Glutamatergic neuron (in vitro differentiated cells): ENCODE measurements around the gene AZU1. TPM values are rescaled to one million over a fixed set of nuclear protein-coding genes. Genes with fewer than 3 reads are reported as not detected.

Source experiments
- DNase-seq: peaks from one replicate; pipeline ENCODE4 v3.0.0; 2022
- H3K27ac Mint-ChIP-seq: one replicate; pipeline ENCODE4 v1.8.0; 2020; ENCODE audit warnings: mild to moderate bottlenecking, mixed read lengths, inconsistent platforms; ENCODE audit not compliant: unreplicated experiment
- H3K27me3 Mint-ChIP-seq: one replicate; pipeline ENCODE4 v1.8.0; 2020; ENCODE audit warnings: mild to moderate bottlenecking, moderate library complexity, mixed read lengths, inconsistent platforms; ENCODE audit not compliant: unreplicated experiment
- H3K36me3 Mint-ChIP-seq: one replicate; pipeline ENCODE4 v1.8.0; 2020; ENCODE audit warnings: mild to moderate bottlenecking, mixed read lengths, inconsistent platforms; ENCODE audit not compliant: unreplicated experiment
- H3K4me1 Mint-ChIP-seq: one replicate; pipeline ENCODE4 v1.8.0; 2020; ENCODE audit warnings: mild to moderate bottlenecking, low read depth, mixed read lengths, inconsistent platforms; ENCODE audit not compliant: unreplicated experiment
- H3K4me3 Mint-ChIP-seq: one replicate; pipeline ENCODE4 v1.8.0; 2020; ENCODE audit warnings: mild to moderate bottlenecking, mixed read lengths, inconsistent platforms; ENCODE audit not compliant: unreplicated experiment
- H3K9me3 Mint-ChIP-seq: one replicate; pipeline ENCODE4 v1.8.0; 2020; ENCODE audit warnings: mild to moderate bottlenecking, moderate library complexity, mixed read lengths, inconsistent platforms; ENCODE audit not compliant: unreplicated experiment
- total RNA-seq: library from RNA; stranded (reverse); fragmentation: NEBNext Ultra II Directional; extraction: Animal tissue kit (Norgen Biotek cat#: 25700); gene quantifications from one replicate; pipeline ENCODE4 v1.2.1, GENCODE V29; 2021; ENCODE audit not compliant: unreplicated experiment
- TF ChIP-seq, protein P1 (sequence below): fragments of 200-600 bp; sonication (generic); IDR thresholded peaks from one replicate; pipeline ENCODE4 v1.5.0; 2021; ENCODE audit not compliant: partially characterized antibody, unreplicated experiment

Gene AZU1
- total RNA-seq, 1 donor from 2014 or later: 2.2 TPM

GRCh38 chr19:862581-863314 is 35.1 kb downstream of the AZU1 start:
- Mint-ChIP-seq H3K4me3 (no peak overlapping the region), H3K27ac (no peak overlapping the region), H3K9me3 (peaks cover 12% of the 10 kb centered on the region), H3K4me1 (peaks cover 4% of the 10 kb centered on the region), H3K36me3 (peaks cover 5% of the 10 kb centered on the region), H3K27me3 (peaks cover 14% of the 10 kb centered on the region)
- peak; percentile 78 for DNase-seq
- TF ChIP-seq, protein P1, sequence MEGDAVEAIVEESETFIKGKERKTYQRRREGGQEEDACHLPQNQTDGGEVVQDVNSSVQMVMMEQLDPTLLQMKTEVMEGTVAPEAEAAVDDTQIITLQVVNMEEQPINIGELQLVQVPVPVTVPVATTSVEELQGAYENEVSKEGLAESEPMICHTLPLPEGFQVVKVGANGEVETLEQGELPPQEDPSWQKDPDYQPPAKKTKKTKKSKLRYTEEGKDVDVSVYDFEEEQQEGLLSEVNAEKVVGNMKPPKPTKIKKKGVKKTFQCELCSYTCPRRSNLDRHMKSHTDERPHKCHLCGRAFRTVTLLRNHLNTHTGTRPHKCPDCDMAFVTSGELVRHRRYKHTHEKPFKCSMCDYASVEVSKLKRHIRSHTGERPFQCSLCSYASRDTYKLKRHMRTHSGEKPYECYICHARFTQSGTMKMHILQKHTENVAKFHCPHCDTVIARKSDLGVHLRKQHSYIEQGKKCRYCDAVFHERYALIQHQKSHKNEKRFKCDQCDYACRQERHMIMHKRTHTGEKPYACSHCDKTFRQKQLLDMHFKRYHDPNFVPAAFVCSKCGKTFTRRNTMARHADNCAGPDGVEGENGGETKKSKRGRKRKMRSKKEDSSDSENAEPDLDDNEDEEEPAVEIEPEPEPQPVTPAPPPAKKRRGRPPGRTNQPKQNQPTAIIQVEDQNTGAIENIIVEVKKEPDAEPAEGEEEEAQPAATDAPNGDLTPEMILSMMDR: no peak

DNA sequence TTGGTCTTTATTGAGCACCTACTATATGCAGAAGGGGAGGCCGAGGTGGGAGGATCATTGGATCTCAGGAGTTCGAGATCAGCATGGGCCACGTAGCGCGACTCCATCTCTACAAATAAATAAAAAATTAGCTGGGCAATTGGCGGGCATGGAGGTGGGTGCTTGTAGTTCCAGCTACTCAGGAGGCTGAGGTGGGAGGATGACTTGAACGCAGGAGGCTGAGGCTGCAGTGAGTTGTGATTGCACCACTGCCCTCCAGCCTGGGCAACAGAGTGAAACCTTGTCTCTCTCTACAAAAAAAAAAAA is 35.6 kb downstream of the AZU1 start:
- H3K36me3 Mint-ChIP-seq: peaks cover 5% of the 10 kb centered on the region
- H3K27me3 Mint-ChIP-seq: peaks cover 14% of the 10 kb centered on the region
- peaks cover 4% of the 10 kb centered on the region for H3K4me1 Mint-ChIP-seq
- no peak overlapping the region for H3K4me3 Mint-ChIP-seq
- TF ChIP-seq, protein P1: no peak
- no peak overlapping the region for H3K27ac Mint-ChIP-seq
- H3K9me3 Mint-ChIP-seq: peaks cover 12% of the 10 kb centered on the region
- no peak for DNase-seq

GRCh38 chr19:866769-867300 is 39.2 kb downstream of the AZU1 start:
- Mint-ChIP-seq H3K27me3 (peaks cover 16% of the 10 kb centered on the region), H3K27ac (no peak overlapping the region), H3K9me3 (peaks cover 17% of the 10 kb centered on the region), H3K4me1 (peaks cover 6% of the 10 kb centered on the region), H3K36me3 (peaks cover 5% of the 10 kb centered on the region), H3K4me3 (no peak overlapping the region)
- DNase-seq: no peak
- TF ChIP-seq, protein P1: no peak

GRCh38 chr19:867301-867793 is 39.7 kb downstream of the AZU1 start:
- peaks cover 5% of the 10 kb centered on the region for H3K36me3 Mint-ChIP-seq
- H3K4me1 Mint-ChIP-seq: peaks cover 6% of the 10 kb centered on the region
- TF ChIP-seq, protein P1: no peak
- H3K4me3 Mint-ChIP-seq: peak overlapping the region; percentile 69
- H3K9me3 Mint-ChIP-seq: peaks cover 17% of the 10 kb centered on the region
- peak overlapping the region; percentile 87 for H3K27ac Mint-ChIP-seq
- DNase-seq: peak; percentile 62
- H3K27me3 Mint-ChIP-seq: peaks cover 16% of the 10 kb centered on the region

DNA sequence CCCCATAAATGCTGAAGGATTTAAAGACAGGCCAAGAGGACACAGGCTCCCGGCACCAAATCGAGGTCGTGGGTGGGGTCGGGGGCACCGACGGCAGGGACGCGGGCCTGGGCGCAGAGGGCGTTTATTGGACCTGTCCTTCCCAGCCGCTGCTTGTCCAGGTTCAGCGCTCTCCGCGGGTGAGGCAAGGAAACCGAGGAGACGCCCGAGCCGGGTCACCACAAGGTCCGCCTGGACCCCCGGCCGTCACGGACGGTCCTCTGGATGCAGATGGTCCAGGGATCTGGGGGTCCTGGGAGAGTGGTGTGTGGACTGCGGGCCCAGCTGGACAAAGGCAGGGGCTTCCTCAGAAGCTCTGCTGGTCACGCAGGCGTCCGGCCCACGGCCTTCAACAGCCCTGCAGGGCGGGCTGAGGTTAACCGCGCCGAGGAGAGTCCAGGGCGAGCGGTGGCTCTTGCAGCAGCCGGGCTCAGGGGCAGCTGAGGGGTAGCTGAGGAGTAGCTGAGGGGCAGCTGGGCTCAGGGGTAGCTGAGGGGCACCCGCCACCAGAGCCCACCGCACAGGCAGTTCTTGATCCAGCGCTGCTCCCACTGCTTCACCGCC is 40.3 kb downstream of the AZU1 start:
- Mint-ChIP-seq H3K27me3 (peaks cover 13% of the 10 kb centered on the region), H3K4me1 (peaks cover 6% of the 10 kb centered on the region), H3K27ac (no peak overlapping the region), H3K9me3 (peaks cover 17% of the 10 kb centered on the region), H3K36me3 (peaks cover 5% of the 10 kb centered on the region), H3K4me3 (peak overlapping the region; percentile 69)
- no peak for DNase-seq
- TF ChIP-seq, protein P1: no peak
